Retinal pigment epithelial cell (primary cell): ENCODE results near the gene AURKB.

Experiments used
- DNase-seq: peaks from one replicate; pipeline ENCODE4 v3.0.0-alpha.2; 2010; ENCODE audit warnings: low read depth
- H3K4me3 ChIP-seq: 2 replicates; pipeline ENCODE4 v1.5.1; 2011; ENCODE audit warnings: mild to moderate bottlenecking, low read length, control low read depth, moderate library complexity
- TF ChIP-seq, protein P1 (sequence below): conservative IDR thresholded peaks from 2 replicates; pipeline ENCODE4 v1.5.1; 2011; ENCODE audit warnings: low read depth, low read length, control low read depth, inconsistent platforms

Gene AURKB

DNA sequence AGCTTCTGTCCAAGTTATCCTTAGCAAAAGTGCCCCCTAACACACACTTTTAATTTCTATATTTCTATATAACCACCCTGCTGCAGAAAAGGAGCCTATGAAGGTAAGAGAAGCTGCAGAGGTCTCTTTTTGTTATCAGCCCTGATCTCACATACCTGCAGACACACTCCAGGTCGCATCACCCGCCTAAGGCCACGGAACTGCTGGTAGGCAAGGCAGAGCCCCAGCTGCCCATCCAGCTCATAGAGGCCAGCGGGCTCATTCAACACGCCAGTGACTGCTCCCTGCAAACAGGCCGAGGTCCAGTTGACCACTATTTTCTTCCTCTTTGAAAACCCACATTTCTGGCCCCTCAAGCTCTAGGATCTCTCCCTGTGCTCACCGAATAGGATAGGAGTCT is 25.3 kb upstream of the AURKB start:
- TF ChIP-seq, protein P1, sequence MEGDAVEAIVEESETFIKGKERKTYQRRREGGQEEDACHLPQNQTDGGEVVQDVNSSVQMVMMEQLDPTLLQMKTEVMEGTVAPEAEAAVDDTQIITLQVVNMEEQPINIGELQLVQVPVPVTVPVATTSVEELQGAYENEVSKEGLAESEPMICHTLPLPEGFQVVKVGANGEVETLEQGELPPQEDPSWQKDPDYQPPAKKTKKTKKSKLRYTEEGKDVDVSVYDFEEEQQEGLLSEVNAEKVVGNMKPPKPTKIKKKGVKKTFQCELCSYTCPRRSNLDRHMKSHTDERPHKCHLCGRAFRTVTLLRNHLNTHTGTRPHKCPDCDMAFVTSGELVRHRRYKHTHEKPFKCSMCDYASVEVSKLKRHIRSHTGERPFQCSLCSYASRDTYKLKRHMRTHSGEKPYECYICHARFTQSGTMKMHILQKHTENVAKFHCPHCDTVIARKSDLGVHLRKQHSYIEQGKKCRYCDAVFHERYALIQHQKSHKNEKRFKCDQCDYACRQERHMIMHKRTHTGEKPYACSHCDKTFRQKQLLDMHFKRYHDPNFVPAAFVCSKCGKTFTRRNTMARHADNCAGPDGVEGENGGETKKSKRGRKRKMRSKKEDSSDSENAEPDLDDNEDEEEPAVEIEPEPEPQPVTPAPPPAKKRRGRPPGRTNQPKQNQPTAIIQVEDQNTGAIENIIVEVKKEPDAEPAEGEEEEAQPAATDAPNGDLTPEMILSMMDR = no peak
- DNase-seq = no peak
- H3K4me3 ChIP-seq = no peak overlapping the region

DNA sequence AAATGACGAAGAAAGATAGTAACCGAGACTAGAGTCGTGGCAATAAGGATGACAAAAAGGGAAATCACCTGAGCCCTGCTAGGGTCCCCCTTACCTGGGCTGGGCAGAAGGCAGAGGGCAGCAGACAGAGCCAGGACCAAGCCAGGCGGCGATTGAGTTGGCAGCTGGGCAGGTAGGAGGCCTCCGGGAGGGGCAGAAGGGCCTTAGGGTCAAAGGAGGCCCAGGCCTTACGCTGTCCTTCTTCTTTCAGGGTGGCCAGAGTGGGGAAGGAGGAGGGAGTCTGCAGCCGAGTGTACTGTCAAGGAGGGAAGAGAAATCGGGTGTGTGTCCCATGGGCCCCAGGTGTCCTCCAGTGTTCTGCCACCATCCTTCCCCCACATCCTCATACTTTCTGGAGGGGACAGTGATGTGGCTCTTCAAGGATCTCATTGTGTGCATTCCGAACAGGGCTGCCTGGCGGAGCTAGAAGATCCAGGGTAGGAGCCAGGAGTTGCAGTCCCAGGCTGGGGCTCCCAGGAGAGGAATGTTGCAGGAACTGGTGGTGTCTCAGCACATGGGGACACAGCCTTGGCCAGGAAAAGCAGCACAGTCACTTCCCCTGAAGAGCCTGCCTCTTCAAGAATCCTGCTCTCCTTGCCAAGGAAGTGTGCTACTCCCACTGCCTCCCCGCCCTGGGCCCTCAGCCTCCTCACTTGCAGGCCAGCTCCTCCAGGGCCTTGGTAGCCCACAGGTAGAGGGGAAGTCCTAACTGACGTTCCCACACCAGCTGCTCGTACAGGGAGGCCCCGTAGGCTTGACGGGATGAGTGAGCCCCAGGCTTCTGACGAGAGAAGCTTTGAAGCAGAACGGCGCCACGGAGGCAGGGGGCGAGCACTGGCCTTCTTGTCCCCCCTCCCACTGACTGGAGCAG is 24.2 kb upstream of the AURKB start:
- no peak for DNase-seq

DNA sequence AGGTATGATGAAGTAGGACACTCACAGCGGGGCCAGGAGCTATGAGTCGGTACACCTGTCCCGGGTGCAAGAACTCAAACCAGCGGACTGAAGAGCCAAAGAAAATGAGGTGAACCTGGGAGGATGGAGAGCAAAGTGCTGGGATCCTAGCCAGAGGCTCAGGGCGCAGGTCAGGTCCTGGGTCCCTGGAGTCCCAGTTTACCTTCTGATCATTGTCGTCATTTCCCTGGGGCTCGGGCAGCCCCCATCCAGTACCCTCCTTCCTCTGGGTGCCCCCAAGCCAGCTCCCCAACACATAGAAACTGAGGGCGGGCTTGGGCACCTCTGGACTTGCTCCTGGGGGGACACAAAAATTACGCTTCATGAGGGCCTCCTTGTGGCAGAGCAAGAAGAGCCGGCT is 21.3 kb upstream of the AURKB start:
- DNase-seq = no peak
- TF ChIP-seq, protein P1 = no peak

More for the DNA sequence above, 24.2 kb upstream of the AURKB start:
- TF ChIP-seq, protein P1 = no peak
- no peak overlapping the region for H3K4me3 ChIP-seq

DNA sequence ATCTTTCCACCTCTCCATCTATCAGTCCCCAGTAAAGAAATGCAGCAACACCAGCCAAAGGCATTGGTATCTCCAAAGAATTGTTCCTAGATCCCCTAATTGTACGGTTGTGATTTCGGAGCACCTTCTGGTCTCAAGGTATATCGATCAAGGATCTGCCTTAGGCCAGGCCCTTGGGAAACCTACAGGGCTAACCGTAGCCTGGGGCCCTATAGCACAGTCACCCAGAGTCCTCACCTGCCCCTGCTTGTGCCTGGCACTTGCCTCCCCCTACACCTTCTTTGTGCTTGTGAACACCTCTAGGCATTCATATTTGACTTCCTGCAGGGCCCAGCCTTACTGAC is 16.8 kb upstream of the AURKB start:
- DNase-seq = no peak
- H3K4me3 ChIP-seq = peak overlapping the region; percentile 53
- TF ChIP-seq, protein P1 = no peak

More for the DNA sequence above, 21.3 kb upstream of the AURKB start:
- H3K4me3 ChIP-seq = no peak overlapping the region

DNA sequence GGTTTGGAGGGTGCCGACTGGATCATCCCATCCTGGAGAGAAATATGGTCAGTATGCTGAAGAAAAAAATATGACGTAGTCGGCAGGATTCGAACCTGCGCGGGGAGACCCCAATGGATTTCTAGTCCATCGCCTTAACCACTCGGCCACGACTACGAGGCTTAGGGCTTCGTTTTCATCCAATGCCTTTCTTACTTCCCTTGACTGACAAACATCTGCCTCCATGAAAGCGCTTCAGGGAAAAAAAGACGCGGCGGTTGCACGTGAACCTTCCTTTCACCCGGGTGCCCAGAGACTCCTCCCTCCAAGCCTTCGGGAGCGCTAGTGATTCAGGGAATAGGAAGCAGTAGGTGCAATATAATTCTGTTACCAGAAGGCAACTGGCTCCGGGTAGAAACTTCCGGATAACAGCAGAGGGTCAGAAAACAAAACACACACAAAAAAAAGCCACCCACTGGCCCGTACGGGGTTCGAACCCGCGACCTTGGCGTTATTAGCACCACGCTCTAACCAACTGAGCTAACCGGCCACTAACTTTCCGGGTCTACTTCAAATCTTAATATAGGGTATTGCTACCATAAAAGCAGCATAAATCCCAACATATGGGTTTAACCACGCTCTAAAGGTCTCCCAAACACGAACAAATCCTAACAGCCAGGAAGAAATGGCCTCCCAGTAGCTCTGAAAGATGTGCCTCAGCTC is 16.3 kb upstream of the AURKB start:
- peak overlapping the region; percentile 53 for H3K4me3 ChIP-seq
- TF ChIP-seq, protein P1 = no peak
- DNase-seq = peak; percentile 75

DNA sequence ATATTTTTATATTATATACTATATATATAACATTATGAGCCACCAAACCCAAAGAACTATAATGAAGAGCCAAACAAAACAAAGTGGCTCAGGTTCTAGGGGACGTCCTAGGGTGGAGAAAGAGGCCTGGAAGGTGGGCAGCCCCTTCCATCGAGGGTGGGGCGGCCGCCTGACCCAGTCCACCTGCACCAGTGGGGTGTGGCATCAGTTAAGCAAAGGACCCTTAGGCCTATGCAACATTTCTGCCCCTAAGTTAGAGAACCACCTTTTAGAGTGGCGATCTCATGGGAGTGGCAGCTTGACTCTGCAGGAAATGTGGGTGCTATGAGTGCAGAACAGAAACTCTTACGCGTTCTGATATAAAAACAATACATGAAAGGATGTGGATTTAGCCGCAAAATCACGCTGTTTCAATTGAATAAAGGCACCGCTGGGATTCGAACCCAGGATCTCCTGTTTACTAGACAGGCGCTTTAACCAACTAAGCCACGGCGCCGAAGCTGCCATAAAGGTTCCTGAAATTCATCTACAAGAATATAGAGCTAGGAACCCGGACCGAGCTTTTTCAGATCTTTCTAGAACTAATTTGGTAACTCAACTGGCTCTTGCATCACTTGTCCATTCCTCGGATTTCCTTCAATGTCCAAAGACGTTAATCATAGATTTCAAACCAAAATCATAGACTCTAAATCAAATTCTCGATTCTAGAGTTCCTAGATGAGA is 15.6 kb upstream of the AURKB start:
- no peak for DNase-seq
- TF ChIP-seq, protein P1 = no peak
- H3K4me3 ChIP-seq = peak overlapping the region; percentile 53
